ENCODE measurements around the gene ANKRD28.
A peak's percentile ranks its signal among the peaks of the same experiment; 100 is the strongest.
"Not testable (repeated sequence)": the region's sequence is repeated elsewhere in the genome, so short reads cannot be mapped to it uniquely, and the experiment has no call there.

The ANKRD28 gene

DNA sequence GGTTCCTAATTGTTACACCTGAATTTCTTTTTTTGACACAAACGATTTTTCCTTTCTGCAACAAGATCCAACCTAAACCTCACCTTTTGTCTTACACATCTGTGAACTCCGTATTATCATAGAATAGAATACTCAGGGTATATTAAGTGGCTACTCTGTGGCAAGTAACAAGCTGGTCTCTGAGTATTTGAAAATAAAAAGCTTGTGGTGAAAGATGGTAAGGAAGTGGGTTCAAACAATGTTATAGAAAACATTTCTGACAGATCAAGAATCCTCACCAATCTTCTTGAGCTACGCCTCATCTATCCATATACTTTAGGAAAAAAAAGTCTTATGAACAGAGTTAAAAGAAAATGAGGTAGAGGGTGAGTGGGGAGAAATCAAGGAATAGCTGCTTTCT lies 3.5 kb upstream of the ANKRD28 start:
- DNase-seq: no peak

DNA sequence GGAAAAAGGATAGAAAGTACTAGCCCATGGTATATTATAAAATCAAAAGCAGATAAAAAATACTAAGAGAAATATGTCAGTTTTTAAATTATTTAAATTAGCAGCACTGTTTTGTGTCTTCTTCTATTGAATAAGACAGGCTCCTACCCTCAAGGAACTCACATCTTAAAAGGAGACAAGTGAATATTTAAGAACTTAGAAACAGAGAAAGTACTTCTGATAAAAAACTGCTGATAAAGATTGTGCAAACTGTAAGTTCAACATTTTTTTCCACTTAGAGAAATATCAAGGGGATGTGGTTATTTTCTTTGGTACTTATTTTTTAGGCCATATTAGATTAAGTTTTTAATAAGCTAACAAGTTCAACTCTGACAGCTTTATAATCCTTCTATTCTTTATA lies 3.0 kb upstream of the ANKRD28 start:
- DNase-seq: no peak

DNA sequence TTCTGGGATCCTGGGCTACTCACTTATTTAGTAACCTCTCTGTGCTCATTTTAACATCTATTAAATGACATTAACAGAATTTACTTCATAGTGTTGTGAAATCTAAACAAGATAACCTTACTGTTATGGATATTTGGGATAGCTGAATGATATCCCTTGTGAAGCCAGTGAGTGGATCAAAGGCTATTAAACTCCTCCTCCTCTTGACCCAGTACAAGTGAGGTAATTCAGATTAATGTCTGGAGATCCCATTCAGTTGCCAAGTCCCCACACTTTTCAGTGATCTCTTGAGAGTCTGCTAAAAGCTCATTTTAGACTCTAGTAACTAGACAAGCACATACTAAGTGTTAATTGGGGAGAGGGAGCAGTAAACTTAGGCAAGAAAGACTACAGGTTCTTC lies 2.5 kb upstream of the ANKRD28 start:
- no peak for DNase-seq

DNA sequence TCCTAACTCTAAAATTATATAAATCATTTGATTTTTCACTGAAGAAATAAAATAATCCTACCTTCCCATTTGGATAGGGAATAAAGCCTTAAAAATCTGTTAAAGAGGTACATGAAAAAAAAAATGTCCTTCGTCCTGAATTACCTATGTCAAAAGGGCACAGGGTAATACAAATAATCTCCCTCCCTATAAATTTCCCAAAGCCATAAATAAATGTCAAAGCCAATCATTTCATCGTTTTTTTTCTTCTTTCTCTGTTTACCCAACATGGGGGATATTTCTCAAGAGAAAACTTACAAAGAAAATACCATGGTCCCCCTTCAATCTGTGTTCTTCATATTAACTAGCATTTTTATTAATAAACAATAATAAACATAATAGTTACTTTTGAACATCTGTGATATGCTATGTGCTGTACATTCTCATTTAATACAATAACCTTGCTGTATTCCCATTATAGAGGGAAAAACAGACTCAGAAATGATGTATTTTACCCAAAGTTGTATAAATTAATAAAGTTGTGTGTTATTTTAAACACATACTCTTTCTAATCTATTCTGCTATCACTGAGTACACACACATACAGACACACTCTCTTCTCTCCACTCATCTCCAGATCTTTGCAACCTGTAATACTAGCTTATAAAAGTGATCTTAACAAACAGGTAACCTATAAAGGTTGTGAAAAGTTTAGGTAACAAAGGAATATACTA lies 910 bp upstream of the ANKRD28 start:
- DNase-seq: no peak

DNA sequence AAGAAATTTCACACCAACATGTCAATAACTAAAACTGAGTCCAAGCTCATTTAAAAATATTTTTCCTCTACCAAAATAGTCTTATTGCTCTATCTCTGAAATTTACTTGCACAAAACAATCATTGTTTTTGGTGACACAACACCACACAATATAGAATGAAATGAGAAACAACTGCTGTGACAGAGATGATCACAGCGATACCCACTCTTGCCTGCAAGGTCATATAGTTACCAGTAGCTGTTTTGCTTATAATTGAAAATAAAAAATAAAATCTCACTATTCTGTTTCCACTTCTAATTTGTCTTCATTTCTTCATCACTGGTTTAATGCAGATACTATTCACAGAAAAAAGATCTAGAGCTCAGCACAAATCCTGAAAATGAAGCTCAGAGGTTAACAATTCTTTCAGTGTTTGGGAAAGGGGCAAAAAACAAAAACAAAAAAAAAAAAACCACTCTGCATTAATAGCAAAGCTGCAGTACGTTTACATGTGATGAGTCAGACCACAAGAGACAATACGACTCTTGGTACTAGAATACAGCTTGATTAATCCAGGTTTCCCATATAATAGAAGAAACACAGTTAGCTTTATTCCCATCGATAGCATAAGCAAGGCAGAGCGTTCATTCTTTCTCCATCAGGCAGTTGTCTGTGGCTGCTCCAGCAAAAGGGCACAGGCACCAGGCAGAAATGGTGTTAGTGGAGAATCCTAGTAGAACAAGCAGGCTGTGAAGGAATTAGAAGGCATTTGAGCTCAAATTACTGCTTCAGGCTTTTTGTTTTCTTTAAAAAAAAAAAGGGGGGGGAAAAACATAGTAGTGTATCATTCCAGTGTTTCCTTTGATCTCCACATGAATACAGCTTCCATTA lies 773 bp downstream of the ANKRD28 start:
- peak; percentile 31 for DNase-seq

DNA sequence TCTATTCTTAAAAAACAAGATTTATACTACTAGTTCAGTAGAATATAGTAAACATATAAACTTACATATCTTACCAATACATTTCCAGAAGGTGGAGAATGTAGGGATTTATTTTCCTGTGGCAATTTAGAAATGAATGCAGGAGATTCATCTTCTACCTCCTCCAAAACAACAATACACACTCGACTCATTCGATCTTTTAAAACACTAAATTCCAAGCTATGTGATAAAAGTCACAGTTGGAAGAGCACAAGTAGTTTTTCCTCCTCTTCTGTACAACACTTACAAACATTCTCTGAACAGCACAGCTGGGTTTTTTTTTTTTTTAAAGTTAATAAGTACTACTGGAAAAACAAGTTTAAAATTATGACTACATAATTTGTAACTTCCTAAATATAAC lies 1.4 kb downstream of the ANKRD28 start:
- no peak for DNase-seq

DNA sequence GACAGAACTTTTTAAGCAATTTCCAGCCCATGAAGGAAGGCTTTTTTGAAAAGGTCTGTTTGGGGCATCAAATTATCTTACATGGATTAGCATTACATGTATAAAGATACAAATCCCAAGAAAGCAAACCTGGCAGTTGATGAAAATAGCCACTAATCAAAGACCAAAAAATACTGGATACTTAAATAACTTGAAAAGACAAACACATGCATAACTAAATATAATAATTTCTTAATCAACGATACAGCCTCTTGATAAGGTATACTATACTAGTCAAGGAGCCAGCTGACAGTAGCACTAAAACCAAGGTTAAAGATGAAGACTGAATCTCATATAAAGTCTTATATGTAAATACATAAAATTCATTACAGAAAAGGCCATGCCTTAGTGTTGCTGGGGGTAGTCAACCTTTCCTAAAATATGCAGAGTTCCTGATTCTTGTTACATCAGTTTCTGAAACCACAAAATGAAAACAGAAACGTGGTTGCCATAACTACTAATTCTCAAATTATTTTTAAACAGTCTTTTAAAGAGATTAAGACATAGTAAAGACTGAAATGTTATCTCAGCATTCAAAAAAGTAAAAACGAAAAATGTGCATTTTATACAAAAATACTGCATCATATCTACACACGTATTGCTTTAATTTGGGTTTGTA lies 2.0 kb downstream of the ANKRD28 start:
- no peak for DNase-seq

DNA sequence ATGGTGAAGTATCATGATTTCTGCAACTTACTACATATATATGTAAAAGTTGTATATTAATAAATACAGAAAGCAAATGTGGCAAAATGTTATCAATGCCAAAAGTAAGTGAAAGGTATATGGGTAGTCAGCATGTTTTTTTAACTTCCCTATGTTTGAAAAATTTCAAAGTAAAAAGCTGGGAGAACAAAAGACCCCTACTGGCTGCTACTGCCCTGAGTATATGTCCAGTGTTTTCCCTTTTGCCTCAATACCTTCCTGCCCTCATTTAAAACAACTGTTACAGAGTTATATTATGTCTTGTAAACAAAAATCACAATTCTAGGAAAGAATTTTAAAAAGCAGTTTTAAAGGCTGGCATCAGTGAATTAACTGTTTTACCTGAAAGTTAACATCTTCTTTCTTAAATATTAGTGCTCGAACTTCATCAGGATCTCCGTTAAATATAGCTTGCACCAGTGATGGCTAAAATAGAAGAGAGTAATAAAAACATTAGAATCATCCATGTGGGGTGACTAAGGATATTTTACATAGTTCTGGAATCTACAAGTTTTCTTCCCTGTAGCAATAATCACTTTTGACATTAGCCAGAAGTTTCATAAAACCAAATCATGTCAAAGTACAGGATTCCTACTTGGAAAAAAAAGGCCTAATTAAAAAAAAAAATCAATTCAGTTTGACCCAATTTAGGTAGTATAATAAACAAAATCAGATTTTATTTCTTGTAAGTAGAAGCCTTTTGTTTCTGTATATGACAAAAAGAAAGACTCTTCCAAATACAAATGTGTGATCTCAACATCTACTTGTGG lies 2.7 kb downstream of the ANKRD28 start:
- DNase-seq: no peak

DNA sequence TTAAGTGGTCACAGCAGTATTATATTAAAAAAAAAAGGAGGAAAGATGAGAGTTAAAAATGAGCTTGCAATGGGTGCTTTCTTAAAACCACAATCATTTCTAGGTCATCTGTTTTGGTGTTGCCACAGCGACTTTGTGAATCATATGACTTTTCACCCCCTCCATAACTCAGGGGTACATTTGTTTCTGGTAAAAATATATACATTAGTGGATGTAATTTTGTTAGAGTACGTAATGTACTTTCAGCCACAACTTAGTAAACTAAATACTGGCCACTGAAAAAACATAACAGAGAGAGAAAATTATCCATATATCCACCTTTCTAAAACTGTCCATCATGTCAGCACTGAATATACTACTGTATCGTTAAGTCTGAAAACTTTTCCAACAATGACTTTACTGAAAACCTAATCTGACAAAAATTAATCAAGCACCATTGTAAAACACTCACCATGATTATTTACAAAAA lies 3.4 kb downstream of the ANKRD28 start:
- no peak for DNase-seq

DNA sequence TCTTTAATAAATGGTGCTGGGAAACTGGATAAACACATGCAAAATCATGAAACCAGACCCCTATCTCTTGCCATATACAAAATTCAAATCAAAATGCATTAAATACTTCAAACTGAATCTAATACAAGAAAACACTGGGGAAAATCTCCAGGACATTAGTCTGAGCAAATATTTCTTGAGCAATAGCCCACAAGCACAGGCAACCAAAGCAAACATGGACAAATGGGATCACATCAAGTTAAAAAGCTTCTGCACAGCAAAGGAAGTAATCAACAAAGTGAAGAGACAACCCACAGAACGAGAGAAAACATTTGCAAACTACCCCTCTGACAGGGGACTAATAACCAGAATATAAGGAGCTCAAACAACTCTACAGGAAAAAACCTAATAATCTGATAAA lies 6.3 kb downstream of the ANKRD28 start:
- no peak for DNase-seq

DNA sequence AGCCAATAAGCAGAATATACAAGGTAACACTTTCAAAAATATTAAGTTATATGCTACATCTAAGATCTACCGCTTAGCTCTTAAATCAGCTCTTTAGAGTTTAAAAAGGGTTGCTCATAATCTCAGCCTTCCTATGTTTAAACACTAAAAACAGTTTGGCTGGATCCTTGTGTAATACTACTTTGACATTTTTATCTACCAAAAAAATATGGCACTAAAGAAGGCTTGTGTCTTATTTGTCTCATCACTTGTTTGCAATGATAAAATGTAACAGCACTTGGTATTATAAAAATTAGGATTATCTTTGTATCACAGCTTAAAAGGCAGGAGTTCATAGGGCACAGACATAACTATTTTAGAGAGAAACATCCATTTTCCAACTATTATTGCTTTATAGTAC lies 9.8 kb downstream of the ANKRD28 start:
- no peak for DNase-seq

DNA sequence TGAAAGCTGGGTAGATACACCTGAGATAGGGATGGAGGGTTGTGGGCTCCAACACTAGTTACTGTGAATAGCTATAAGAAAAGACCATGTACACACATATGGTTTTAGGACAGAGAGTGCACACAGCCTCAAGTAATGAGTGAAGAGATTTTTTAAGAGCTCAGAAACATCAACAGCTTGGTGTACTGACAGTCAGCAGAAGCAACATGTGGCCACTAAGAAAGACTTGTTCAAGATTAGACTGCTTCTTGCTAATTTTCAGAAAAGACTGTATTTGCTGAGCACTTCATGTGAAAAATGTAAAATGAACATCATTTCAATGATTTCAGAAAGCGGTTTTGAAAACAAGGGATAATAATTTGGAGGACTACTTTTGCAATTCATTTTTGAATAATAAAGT lies 10.3 kb downstream of the ANKRD28 start:
- no peak for DNase-seq

DNA sequence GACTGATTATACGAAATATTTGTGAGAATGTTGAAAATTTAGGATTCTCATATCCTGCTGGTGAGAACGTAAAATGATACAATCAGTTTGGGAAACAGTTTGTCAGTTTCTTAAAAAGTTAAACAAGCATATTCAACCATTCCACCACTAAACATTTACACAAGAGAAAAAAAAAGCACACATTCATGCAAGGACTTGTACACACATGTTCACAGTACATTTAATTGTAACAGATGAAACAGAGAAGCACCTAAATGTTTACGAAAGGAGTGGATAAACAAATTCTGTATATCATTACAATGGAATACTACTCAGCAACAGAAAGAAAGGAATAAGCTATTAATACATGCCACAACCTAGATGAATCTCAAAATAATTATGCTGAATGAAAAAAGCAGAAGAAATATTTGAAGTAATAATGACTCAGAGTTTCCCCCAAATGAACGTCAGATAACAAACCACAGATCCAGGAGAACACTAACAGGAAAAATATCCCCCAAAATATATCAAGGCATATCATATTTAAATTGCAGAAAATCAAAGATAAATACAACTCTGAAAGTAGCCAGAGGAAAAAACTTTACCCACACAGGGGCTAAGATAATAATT lies 14.3 kb downstream of the ANKRD28 start:
- DNase-seq: no peak

DNA sequence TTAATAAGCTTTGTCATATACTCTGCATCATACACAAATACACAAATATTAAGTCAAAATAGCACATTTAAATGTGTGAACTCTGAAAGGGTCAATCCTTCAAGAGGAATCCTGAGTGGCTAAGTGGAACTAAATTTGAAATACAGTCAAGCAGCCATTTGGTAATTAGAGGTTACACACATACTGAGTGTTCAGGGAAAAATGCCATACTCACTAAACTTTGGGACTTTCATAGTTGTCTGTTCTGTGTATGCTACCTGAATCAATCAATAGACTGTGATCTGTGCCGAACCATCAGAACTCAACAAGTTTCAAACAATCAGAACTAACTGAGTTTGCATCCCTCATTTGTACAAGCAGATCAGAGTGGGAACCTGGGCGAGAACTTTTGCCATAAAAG lies 15.3 kb downstream of the ANKRD28 start:
- no peak for DNase-seq

DNA sequence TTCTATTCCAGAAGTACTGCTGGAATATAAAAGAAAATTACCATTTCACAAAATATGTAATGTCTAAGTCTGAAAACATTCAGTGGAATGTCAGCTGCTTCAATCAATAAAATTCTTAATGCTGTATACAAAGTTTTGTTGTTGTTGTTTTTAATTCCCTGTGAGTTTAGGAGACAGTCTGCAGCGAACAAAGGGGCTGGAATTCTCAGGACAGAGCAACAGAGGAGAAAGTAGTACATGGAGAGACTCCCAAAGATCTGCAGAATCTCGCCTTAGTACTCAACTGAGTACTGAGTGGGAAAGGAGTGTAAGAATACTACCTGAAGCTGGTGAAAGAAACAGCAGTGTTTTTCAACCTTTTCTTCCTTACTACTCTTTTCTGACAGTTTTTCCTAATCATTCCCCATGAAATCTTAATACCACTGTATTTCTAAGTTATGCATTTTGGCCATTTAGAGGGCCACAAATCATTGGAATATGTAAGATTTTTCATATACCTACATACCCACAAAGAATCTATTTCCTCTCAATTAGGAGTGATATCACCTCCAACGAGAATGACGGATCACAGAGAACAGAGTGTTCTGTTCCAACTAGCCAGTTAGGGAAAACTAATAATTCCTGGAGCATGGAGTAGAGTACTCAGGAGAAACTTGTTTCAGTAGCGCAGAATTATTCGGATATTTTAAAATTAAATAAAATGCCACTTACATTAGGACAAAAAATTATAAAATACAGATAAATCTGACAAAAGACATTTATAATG lies 16.0 kb downstream of the ANKRD28 start:
- DNase-seq: no peak

DNA sequence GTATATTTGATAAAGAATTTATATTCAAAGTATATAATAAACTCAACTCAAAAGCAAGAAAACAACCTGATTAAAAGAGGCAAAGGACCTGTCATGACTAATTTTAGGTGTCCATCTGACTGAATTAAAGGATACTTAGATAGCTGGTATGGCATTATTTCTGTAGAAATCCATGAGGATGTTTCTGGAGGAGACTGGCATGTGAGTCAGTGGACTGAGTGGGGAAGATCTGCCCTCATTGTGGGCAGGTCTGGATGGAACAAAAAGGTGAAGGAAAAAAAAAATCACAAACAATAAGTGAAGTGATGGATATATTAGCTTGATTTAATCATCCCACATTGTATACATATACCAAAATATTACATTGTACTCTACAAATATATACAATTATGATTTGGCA lies 16.6 kb downstream of the ANKRD28 start:
- no peak for DNase-seq

DNA sequence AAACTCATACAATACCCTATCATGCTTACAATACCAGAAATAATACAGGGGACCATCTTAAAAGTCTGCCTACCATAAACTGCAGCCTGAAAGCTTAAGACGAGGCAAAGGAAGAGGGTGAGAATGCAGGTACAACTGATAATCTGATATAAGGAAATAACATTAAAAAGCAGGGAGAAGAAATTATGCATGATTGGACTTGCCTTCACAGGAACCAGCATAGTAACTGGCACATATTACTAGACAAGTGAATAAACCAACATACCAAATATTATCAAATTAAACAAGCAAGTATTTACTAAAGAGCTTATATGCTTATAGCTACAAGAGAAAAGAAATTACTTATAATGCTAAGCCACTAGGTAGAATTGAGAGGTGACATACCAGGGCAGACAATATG lies 18.7 kb downstream of the ANKRD28 start:
- DNase-seq: no peak

DNA sequence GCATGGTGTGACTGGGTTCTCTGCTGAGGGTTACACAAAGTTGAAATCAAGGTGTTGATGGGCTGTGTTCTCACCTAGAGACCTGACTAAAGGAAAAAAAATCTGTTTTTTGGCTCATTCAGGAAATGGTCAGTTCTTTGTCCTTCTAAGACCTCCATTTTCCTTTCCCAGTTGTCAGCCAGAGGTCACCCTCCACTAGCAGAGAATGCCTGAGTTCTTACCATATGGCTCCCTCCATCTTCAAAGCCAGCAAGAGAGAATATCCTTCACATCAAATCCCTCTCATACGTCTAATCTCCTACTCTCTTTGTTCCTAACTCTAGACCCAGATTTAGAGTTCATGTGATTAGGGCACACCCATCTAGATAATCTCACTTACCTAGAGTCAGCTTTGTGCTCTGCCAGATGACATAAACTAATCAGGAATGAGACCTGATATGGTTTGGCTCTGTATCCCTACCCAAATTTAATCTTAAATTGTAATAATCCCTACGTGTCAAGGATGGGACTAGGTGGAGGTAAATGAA lies 19.4 kb downstream of the ANKRD28 start:
- DNase-seq: no peak

DNA sequence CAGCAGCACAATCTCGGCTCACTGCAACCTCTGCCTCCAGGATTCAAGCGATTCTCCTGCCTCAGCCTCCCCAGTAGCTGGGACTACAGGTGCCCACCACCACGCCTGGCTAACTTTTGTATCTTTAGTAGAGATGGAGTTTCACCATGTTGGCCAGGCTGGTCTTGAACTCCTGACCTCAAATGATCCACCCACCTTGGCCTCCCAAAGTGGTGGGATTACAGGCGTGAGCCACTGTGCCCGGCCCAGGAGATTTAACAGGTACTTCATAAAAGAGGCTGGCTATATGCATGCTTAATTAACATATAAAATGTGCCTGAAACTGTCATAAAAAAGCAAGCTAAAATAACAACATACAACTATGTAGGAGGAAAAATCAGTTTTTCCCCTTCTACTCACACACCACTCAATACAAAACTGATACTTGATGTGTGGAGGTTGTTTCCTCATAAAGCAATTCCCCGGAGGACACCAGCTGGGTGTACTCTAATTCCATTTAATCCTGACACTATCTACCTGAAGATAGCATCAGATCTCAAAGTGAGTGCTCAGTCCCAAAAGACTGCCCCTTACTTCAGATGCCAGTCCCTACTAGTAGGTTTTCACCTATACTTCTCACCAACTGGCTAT lies 22.7 kb downstream of the ANKRD28 start:
- not testable (repeated sequence) for DNase-seq

DNA sequence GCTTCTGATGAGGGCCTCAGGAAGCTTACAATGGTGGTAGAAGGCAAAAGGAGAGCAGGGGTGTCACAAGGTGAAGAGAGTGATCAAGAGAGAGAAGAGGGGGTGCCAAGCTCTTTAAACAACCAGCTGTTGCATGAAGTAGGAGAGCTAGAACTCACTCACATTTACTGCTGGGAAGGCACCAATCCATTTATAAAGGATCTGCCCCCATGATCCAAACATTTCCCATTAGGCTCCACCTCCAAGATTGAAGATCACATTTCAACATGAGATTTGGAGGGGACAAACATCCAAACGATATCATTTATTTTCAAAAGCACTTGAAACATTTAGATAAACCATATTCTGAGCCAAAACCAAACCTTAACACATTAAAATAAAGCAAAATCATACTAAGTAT lies 26.3 kb downstream of the ANKRD28 start:
- no peak for DNase-seq
